Activated CD4-positive, alpha-beta T cell treated with anti-CD3 and anti-CD28 coated beads for 4 hours (primary cell): ENCODE measurements around the gene STUM.
A peak's percentile ranks its signal among the peaks of the same experiment; 100 is the strongest.
"Not testable (repeated sequence)": the region's sequence is repeated elsewhere in the genome, so short reads cannot be mapped to it uniquely, and the experiment has no call there.

ENCODE experiments used
- DNase-seq, 2 donors: peaks; one replicate each; pipeline ENCODE4 v3.0.0-alpha.2; 2020

Gene STUM

GRCh38 chr1:226628612-226629155 is 80.1 kb downstream of the STUM start:
- DNase-seq = no peak

GRCh38 chr1:226629210-226629895 is 80.8 kb downstream of the STUM start:
- DNase-seq = no peak

GRCh38 chr1:226629896-226630550 is 81.5 kb downstream of the STUM start:
- no peak for DNase-seq

- no peak for DNase-seq
Measured at GRCh38 chr1:226630592-226630991, 82.0 kb downstream of the STUM start.

- DNase-seq = no peak
Measured at GRCh38 chr1:226631229-226632000, 82.9 kb downstream of the STUM start.

GRCh38 chr1:226632169-226632879 is 83.8 kb downstream of the STUM start:
- no peak for DNase-seq

GRCh38 chr1:226632922-226633351 is 84.4 kb downstream of the STUM start:
- DNase-seq = peak; percentile 52 to 54

GRCh38 chr1:226633541-226634165 is 85.1 kb downstream of the STUM start:
- no peak for DNase-seq

- peak; percentile 80 to 81 for DNase-seq
Measured at GRCh38 chr1:226634166-226634588, 85.6 kb downstream of the STUM start.

GRCh38 chr1:226634611-226635246 is 86.2 kb downstream of the STUM start:
- no peak for DNase-seq

- DNase-seq = peak; percentile 56 to 57
Measured at GRCh38 chr1:226635456-226635941, 86.9 kb downstream of the STUM start.

- no peak for DNase-seq
Measured at GRCh38 chr1:226636847-226637096, 88.2 kb downstream of the STUM start.

- DNase-seq = no peak
Measured at GRCh38 chr1:226637147-226637935, 88.8 kb downstream of the STUM start.

- no peak for DNase-seq
Measured at GRCh38 chr1:226638001-226638601, 89.5 kb downstream of the STUM start.

- DNase-seq = no peak
Measured at GRCh38 chr1:226638608-226639007, 90.0 kb downstream of the STUM start.

GRCh38 chr1:226639206-226639605 is 90.6 kb downstream of the STUM start:
- not testable (repeated sequence) for DNase-seq

GRCh38 chr1:226639631-226640061 is 91.1 kb downstream of the STUM start:
- no peak for DNase-seq

- no peak for DNase-seq
Measured at GRCh38 chr1:226640321-226641136, 92.0 kb downstream of the STUM start.

- DNase-seq = no peak
Measured at GRCh38 chr1:226641671-226642231, 93.2 kb downstream of the STUM start.
